WTC11 (cell line): Measurements from ENCODE around the gene MAML3. TPM values are rescaled to one million over a fixed set of nuclear protein-coding genes. Genes with fewer than 3 reads are reported as not detected.

Experiments
- ATAC-seq: fragments of 200-7000 bp; cut with Tn5 transposase; 2 replicates; pipeline ENCODE4 v1.10.0; 2021; ENCODE audit warnings: mild to moderate bottlenecking, moderate library complexity
- CTCF ChIA-PET: fragments of 300-600 bp; sonication (Branson Sonifier 250); formaldehyde crosslinking; loops from one replicate; lab custom pipeline; 2021; ENCODE audit warnings: antibody characterized with exemption; lab: Charles Lee
- POLR2A ChIA-PET: fragments of 350-600 bp; sonication (Branson Sonifier 250); formaldehyde crosslinking; loops from one replicate; lab custom pipeline; 2021; ENCODE audit warnings: antibody characterized with exemption; lab: Charles Lee
- DNase-seq: peaks from one replicate; pipeline ENCODE4 v3.0.0; 2021; ENCODE audit warnings: low spot score
- H3K27ac Mint-ChIP-seq: 2 replicates; pipeline ENCODE4 v1.8.0; 2021; ENCODE audit warnings: mixed read lengths
- H3K27me3 Mint-ChIP-seq: 2 replicates; pipeline ENCODE4 v1.8.0; 2021; ENCODE audit warnings: low read depth, mild to moderate bottlenecking, moderate library complexity, mixed read lengths
- H3K36me3 Mint-ChIP-seq: 2 replicates; pipeline ENCODE4 v1.8.0; 2021; ENCODE audit warnings: mixed read lengths
- H3K4me1 Mint-ChIP-seq: 2 replicates; pipeline ENCODE4 v1.8.0; 2022; ENCODE audit warnings: mixed read lengths
- H3K4me3 Mint-ChIP-seq: 2 replicates; pipeline ENCODE4 v1.8.0; 2021; ENCODE audit warnings: mild to moderate bottlenecking, moderate library complexity, mixed read lengths
- H3K9me3 Mint-ChIP-seq: 2 replicates; pipeline ENCODE4 v1.8.0; 2021; ENCODE audit warnings: mixed read lengths
- CREB1 ChIP-seq: sonication (generic); formaldehyde crosslinking; IDR thresholded peaks from 2 replicates; pipeline ENCODE4 v1.8.0; 2023; ENCODE audit warnings: mild to moderate bottlenecking, missing genetic modification reagents
- CREM ChIP-seq: sonication (generic); formaldehyde crosslinking; IDR thresholded peaks from 2 replicates; pipeline ENCODE4 v1.8.1; 2022; ENCODE audit warnings: mild to moderate bottlenecking, missing genetic modification reagents, moderate library complexity
- ESRRA ChIP-seq: sonication (generic); formaldehyde crosslinking; IDR thresholded peaks from 2 replicates; pipeline ENCODE4 v1.8.1; 2022; ENCODE audit warnings: mild to moderate bottlenecking, missing genetic modification reagents, borderline replicate concordance
- GRHL2 ChIP-seq: fragments of 250-450 bp; sonication (Bioruptor Pico); IDR thresholded peaks from 2 replicates; pipeline ENCODE4 v1.8.0; 2022; ENCODE audit warnings: mild to moderate bottlenecking, moderate library complexity; ENCODE audit not compliant: insufficient replicate concordance, severe bottlenecking
- JAZF1 ChIP-seq: fragments of 250-450 bp; sonication (Bioruptor Pico); IDR thresholded peaks from 2 replicates; pipeline ENCODE4 v1.9.0; 2021; ENCODE audit warnings: moderate library complexity, mild to moderate bottlenecking, inconsistent platforms
- MYBL2 ChIP-seq: sonication (generic); formaldehyde crosslinking; IDR thresholded peaks from 2 replicates; pipeline ENCODE4 v1.8.1; 2023; ENCODE audit warnings: mild to moderate bottlenecking, moderate library complexity, missing genetic modification reagents
- NR1H2 ChIP-seq: sonication (generic); formaldehyde crosslinking; IDR thresholded peaks from 2 replicates; pipeline ENCODE4 v1.9.0; 2021; ENCODE audit warnings: mild to moderate bottlenecking, moderate library complexity, missing genetic modification reagents
- PRRX2 ChIP-seq: fragments of 250-450 bp; sonication (Bioruptor Pico); IDR thresholded peaks from 2 replicates; pipeline ENCODE4 v1.8.0; 2021; ENCODE audit warnings: mild to moderate bottlenecking
- SMAD4 ChIP-seq: sonication (generic); formaldehyde crosslinking; IDR thresholded peaks from 2 replicates; pipeline ENCODE4 v1.8.0; 2022; ENCODE audit warnings: mild to moderate bottlenecking, missing genetic modification reagents
- SOX15 ChIP-seq: fragments of 250-450 bp; sonication (Bioruptor Pico); IDR thresholded peaks from 2 replicates; pipeline ENCODE4 v1.9.0; 2021; ENCODE audit warnings: mild to moderate bottlenecking
- ZNF138 ChIP-seq: sonication (generic); formaldehyde crosslinking; conservative IDR thresholded peaks from 2 replicates; pipeline ENCODE4 v1.8.1; 2022; ENCODE audit warnings: mild to moderate bottlenecking, moderate library complexity, missing genetic modification reagents
- ZNF219 ChIP-seq: sonication (generic); formaldehyde crosslinking; IDR thresholded peaks from 2 replicates; pipeline ENCODE4 v1.8.0; 2023; ENCODE audit warnings: missing genetic modification reagents, mild to moderate bottlenecking, borderline replicate concordance
- ZNF317 ChIP-seq: sonication (generic); formaldehyde crosslinking; IDR thresholded peaks from 2 replicates; pipeline ENCODE4 v1.8.1; 2023; ENCODE audit warnings: low read depth, mild to moderate bottlenecking, moderate library complexity, missing genetic modification reagents, borderline replicate concordance
- ZNF416 ChIP-seq: fragments of 250-450 bp; sonication (Bioruptor Pico); IDR thresholded peaks from 2 replicates; pipeline ENCODE4 v1.9.0; 2021; ENCODE audit warnings: mild to moderate bottlenecking, inconsistent platforms
- total RNA-seq: library from RNA; stranded (reverse); gene quantifications from 3 replicates; pipeline ENCODE4 v1.2.3, GENCODE V29; 2021
- TF ChIP-seq, protein P1 (sequence below): sonication (generic); formaldehyde crosslinking; IDR thresholded peaks from 2 replicates; pipeline ENCODE4 v1.8.0; 2022; ENCODE audit warnings: mild to moderate bottlenecking, missing genetic modification reagents
- TF ChIP-seq, protein P2 (sequence below): fragments of 250-450 bp; sonication (Bioruptor Pico); IDR thresholded peaks from 2 replicates; pipeline ENCODE4 v1.9.0; 2021; ENCODE audit warnings: mild to moderate bottlenecking
- TF ChIP-seq, protein P3 (sequence below): sonication (generic); formaldehyde crosslinking; IDR thresholded peaks from 2 replicates; pipeline ENCODE4 v1.8.1; 2022; ENCODE audit warnings: mild to moderate bottlenecking, missing genetic modification reagents, moderate library complexity, borderline replicate concordance
- TF ChIP-seq, protein P4 (sequence below): sonication (generic); formaldehyde crosslinking; IDR thresholded peaks from 2 replicates; pipeline ENCODE4 v1.8.0; 2022; ENCODE audit warnings: missing genetic modification reagents
- TF ChIP-seq, protein P5 (sequence below): sonication (generic); formaldehyde crosslinking; IDR thresholded peaks from 2 replicates; pipeline ENCODE4 v1.8.1; 2022; ENCODE audit warnings: low read depth, missing genetic modification reagents, borderline replicate concordance

The MAML3 gene
- total RNA-seq, 1 experiment from 2014 or later = 7.4 TPM

DNA sequence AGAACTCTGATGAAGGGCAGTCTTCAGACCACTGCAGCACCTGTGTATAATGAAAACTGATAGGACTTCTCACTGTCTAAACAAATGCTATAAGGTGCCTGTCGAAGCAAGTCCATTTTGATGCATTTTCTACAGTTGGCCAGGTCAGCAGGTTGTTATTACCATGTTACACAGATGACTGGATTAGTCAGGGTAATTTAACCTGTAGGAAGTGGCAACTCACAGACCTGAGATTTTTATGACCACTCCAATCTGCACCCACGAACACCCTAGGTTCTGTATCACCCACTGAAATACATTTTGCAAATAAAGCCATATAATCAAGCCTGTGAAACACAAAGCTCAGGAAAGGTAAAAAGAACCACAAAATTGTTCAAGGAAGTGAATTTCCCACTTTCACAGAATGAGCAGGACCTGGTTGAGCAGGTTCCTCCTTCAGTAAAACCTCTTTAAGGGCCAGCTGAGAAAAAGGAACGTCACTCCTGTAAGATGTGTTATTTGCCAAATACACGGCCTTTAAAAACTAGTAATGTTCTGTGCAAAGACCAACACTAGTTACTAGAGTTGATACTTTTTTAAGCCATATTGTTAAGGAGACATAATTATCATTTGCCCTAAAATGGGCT, 12.7 kb downstream of the MAML3 start:
- ChIA-PET CTCF (interaction anchor here (0.6 kb wide), 1 partner anchor 9 kb away, joined by 7 read pairs; no protein-coding TSS in a partner anchor), POLR2A (no interaction called here)
- H3K4me1 Mint-ChIP-seq = peaks cover 35% of the 10 kb centered on the region
- no peak for DNase-seq
- H3K9me3 Mint-ChIP-seq = no peaks in the 10 kb centered on the region; the same call in 1 of the 2 replicates
- H3K27ac Mint-ChIP-seq = no peak overlapping the region
- TF ChIP-seq, protein P1, sequence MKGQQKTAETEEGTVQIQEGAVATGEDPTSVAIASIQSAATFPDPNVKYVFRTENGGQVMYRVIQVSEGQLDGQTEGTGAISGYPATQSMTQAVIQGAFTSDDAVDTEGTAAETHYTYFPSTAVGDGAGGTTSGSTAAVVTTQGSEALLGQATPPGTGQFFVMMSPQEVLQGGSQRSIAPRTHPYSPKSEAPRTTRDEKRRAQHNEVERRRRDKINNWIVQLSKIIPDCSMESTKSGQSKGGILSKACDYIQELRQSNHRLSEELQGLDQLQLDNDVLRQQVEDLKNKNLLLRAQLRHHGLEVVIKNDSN (CRISPR knock-in tag) = no peak
- no peak for TF ChIP-seq ESRRA (CRISPR knock-in tag)
- TF ChIP-seq CREM = no peak
- TF ChIP-seq ZNF416 (CRISPR knock-in tag) = no peak
- no peak for TF ChIP-seq ZNF138 (CRISPR knock-in tag)
- no peak for TF ChIP-seq SMAD4 (CRISPR knock-in tag)
- no peak for TF ChIP-seq NR1H2 (CRISPR knock-in tag)
- TF ChIP-seq, protein P2, sequence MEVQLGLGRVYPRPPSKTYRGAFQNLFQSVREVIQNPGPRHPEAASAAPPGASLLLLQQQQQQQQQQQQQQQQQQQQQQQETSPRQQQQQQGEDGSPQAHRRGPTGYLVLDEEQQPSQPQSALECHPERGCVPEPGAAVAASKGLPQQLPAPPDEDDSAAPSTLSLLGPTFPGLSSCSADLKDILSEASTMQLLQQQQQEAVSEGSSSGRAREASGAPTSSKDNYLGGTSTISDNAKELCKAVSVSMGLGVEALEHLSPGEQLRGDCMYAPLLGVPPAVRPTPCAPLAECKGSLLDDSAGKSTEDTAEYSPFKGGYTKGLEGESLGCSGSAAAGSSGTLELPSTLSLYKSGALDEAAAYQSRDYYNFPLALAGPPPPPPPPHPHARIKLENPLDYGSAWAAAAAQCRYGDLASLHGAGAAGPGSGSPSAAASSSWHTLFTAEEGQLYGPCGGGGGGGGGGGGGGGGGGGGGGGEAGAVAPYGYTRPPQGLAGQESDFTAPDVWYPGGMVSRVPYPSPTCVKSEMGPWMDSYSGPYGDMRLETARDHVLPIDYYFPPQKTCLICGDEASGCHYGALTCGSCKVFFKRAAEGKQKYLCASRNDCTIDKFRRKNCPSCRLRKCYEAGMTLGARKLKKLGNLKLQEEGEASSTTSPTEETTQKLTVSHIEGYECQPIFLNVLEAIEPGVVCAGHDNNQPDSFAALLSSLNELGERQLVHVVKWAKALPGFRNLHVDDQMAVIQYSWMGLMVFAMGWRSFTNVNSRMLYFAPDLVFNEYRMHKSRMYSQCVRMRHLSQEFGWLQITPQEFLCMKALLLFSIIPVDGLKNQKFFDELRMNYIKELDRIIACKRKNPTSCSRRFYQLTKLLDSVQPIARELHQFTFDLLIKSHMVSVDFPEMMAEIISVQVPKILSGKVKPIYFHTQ (CRISPR knock-in tag) = no peak
- no peak for TF ChIP-seq CREB1 (CRISPR knock-in tag)
- no peak for TF ChIP-seq ZNF219 (CRISPR knock-in tag)
- TF ChIP-seq, protein P3, sequence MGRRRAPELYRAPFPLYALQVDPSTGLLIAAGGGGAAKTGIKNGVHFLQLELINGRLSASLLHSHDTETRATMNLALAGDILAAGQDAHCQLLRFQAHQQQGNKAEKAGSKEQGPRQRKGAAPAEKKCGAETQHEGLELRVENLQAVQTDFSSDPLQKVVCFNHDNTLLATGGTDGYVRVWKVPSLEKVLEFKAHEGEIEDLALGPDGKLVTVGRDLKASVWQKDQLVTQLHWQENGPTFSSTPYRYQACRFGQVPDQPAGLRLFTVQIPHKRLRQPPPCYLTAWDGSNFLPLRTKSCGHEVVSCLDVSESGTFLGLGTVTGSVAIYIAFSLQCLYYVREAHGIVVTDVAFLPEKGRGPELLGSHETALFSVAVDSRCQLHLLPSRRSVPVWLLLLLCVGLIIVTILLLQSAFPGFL (CRISPR knock-in tag) = no peak
- TF ChIP-seq SOX15 (CRISPR knock-in tag) = no peak
- TF ChIP-seq, protein P4, sequence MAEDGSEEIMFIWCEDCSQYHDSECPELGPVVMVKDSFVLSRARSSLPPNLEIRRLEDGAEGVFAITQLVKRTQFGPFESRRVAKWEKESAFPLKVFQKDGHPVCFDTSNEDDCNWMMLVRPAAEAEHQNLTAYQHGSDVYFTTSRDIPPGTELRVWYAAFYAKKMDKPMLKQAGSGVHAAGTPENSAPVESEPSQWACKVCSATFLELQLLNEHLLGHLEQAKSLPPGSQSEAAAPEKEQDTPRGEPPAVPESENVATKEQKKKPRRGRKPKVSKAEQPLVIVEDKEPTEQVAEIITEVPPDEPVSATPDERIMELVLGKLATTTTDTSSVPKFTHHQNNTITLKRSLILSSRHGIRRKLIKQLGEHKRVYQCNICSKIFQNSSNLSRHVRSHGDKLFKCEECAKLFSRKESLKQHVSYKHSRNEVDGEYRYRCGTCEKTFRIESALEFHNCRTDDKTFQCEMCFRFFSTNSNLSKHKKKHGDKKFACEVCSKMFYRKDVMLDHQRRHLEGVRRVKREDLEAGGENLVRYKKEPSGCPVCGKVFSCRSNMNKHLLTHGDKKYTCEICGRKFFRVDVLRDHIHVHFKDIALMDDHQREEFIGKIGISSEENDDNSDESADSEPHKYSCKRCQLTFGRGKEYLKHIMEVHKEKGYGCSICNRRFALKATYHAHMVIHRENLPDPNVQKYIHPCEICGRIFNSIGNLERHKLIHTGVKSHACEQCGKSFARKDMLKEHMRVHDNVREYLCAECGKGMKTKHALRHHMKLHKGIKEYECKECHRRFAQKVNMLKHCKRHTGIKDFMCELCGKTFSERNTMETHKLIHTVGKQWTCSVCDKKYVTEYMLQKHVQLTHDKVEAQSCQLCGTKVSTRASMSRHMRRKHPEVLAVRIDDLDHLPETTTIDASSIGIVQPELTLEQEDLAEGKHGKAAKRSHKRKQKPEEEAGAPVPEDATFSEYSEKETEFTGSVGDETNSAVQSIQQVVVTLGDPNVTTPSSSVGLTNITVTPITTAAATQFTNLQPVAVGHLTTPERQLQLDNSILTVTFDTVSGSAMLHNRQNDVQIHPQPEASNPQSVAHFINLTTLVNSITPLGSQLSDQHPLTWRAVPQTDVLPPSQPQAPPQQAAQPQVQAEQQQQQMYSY (CRISPR knock-in tag) = no peak
- no peak for TF ChIP-seq PRRX2
- TF ChIP-seq GRHL2 (CRISPR knock-in tag) = no peak
- no peak for TF ChIP-seq MYBL2
- TF ChIP-seq JAZF1 = no peak
- TF ChIP-seq ZNF317 = no peak
- H3K36me3 Mint-ChIP-seq = peaks cover 5% of the 10 kb centered on the region; the same call in 1 of the 2 replicates
- H3K27me3 Mint-ChIP-seq = no peaks in the 10 kb centered on the region
- ATAC-seq = no peak
- H3K4me3 Mint-ChIP-seq = no peak overlapping the region

DNA sequence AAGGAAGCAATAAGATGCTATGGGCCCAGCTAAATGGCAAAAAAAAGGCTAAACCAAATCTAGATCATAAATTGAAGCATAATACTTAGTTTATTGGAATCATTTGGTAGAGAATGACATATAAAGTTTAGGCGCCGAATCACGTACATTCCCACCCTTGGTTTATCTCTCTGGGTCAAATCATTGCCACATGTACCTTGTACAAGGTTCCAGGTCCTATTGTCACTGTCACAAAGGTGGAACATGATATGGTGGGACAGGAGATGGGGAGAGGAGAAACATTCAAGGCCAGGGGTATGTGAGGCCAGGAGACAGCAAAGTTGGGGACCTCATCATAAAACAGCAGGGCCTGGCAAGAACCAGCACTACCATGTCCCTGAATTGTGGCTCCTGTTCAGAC, 13.4 kb downstream of the MAML3 start:
- Mint-ChIP-seq H3K27ac (no peak overlapping the region), H3K9me3 (no peaks in the 10 kb centered on the region; the same call in 1 of the 2 replicates), H3K4me1 (peaks cover 38% of the 10 kb centered on the region), H3K36me3 (peaks cover 5% of the 10 kb centered on the region; the same call in 1 of the 2 replicates), H3K4me3 (no peak overlapping the region), H3K27me3 (no peaks in the 10 kb centered on the region)
- ATAC-seq (no peak), DNase-seq (no peak)
- POLR2A ChIA-PET = no interaction called here
- CTCF ChIA-PET = no interaction called here
- TF ChIP-seq, protein P5, sequence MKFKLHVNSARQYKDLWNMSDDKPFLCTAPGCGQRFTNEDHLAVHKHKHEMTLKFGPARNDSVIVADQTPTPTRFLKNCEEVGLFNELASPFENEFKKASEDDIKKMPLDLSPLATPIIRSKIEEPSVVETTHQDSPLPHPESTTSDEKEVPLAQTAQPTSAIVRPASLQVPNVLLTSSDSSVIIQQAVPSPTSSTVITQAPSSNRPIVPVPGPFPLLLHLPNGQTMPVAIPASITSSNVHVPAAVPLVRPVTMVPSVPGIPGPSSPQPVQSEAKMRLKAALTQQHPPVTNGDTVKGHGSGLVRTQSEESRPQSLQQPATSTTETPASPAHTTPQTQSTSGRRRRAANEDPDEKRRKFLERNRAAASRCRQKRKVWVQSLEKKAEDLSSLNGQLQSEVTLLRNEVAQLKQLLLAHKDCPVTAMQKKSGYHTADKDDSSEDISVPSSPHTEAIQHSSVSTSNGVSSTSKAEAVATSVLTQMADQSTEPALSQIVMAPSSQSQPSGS = no peak
